NCI-H2227 treated with DMSO at 0.1 percent for 48 hours (cell line): Measurements from ENCODE around the gene ELP4.

Source experiments
- DNase-seq: peaks from one replicate; lab custom pipeline; 2025; lab: John Stamatoyannopoulos, UW

Gene ELP4

DNA sequence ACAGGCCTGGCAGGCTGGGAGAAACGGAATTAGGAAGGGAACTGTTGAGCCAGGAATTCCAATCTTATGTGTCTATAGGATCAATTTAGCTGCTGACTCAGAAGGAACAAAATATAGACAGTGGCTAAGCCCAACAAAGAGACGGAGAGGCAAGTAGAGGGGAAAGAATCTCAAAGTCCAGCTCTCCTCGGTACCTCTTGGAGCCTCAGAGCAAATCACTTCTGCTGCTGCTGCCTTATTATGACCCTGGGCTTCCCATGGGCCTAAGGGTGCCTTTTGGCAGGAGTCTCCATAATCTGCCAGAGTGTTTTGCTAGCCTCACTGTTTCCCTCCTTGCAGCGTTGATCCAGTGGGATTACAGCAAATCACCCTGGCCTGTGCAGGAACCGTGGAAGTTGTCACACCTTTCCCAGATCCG is 269.8 kb downstream of the ELP4 start:
- DNase-seq = no peak

DNA sequence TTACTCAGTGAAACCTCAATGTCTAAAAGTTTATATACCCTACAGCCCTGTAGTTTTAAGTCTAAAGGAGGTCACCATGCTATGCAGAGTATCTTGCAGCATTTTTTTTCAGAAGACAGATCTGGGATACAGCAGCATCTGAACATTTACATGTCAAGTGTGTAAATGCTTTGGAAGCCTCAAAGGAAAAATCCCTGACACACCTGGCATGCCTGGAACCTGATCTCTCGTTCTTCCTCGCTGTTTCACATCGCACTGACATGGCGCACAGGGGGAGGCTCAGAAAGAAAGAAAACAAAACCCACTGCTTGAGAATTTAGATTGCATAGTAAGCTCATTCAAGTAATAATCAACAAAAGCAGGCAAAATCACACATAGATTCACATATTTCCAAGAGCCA is 270.5 kb downstream of the ELP4 start:
- DNase-seq = no peak

DNA sequence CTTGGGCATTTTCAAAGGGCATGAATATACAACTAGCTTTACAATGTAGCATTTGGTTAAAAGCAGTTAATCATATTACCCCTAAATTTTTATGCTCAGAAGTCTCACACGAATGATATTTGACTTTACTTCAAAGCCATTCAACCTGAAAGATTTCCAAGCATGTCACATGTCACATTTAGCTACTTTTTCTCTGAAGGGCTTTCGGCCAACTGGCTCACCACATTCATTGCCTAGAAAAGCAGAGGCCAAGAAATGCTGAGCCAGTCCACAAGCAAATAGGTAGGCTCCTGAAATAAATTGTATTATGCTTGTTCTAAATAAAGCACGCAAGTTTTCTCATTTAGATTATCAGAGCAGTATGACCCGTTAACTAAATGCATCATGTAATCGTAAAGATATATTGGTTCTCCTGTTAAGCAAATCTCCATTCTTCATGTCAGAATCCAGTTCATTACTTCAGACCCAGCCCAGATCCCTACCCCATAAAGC is 271.0 kb downstream of the ELP4 start:
- DNase-seq = no peak

DNA sequence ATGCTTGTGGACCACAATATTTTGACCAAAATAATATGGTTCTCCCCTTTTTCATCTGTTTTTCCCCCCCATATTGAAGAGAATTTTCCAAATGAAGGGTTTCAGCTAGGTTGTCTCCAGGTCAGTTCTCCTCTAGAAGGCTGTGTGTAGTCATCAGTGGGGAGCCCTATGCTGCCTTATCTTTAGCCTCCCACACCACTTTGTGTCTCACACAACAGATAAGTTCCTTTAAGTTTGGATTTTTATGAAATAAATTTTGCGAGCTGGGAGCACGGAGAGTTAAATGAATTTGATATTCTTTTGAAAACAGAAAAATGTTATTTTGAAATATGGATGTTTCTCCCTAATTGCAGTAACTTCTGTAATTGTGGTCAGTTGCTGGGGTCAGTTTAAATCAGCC is 272.7 kb downstream of the ELP4 start:
- no peak for DNase-seq

DNA sequence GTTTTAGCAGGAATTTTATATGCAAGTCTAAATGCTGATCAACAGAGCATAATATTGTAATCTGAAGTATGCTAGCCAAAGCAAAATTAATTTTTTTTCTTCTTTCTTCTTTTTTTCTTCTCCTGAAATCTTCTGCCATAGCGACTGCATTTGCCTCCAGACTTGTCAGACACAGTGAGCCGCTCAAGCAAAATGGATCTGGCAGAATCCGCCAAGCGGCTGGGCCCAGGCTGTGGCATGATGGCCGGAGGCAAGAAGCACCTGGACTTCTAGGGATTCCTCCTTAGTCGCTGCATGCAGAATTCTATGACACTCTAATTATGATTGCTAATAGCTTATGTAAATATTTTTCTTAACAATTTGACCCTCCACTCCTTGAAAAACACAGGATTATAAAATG is 273.7 kb downstream of the ELP4 start:
- DNase-seq = peak; percentile 36

DNA sequence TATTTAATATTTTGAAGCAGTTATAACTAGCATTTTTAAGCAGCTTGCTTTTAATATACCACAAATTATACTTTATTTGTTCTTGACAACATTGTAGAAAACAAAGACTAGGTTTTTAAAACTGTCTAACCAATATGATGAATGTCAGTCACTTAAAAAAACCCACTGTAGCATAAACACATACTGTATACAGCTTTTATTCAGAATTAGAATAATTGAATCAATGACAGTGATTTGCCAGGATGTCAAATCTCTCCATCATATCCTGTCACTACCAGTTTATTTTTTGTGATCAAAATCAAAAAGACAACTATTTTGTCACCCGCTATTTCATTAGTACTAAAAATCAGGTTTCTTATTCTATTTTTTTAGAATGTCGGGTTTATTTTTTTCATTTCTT is 275.0 kb downstream of the ELP4 start:
- DNase-seq = no peak

DNA sequence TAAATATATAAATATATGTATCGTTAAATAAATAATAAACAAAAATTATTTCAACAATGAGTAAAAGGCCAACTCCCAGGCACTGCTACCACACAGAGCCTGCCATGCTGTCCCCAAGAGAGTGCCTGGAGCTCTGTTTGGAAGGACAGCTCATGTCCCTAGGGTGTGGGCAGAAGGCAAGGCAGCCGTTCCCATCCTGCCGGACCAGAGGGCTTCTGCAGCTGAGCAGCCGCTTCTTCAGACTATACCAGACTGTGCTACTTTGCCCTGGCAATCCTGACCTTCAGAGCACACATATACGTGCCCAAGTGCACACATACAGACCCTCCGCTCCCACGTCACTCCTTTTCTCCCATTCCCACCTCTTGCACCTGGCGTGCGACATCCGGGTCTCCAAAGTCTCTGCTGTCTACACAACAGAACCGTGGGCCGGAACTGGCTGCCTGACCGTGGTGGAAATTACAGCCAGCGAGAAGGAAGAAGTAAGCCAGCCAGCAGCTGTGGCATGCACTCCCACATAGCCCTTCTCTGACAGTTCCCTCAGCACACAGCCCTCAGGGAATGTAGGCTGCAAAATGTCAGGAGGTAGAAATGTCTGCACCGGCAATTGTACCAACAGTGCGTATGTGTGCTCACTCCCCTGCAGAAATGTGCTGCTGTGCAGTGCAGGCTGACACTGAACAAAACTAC is 277.6 kb downstream of the ELP4 start:
- DNase-seq = no peak

DNA sequence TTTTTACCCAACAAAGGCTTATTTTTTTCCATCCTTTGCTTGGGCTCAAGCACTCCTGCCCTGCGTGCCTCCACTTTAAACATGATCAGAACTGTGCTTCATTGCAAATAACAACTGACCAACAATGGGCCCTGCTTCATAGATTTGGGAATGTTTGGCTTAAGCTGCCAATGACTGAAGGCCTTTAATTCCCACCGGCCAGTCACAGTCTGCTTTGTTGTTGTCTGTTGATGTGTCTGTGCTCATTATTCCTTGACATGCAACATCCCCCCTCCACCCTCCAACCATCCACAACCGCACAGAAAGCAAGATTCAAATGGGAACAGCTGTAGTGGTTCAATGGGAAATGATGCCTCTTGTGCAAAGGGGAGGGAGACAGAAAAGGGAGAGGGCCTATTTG is 278.5 kb downstream of the ELP4 start:
- DNase-seq = peak; percentile 28

DNA sequence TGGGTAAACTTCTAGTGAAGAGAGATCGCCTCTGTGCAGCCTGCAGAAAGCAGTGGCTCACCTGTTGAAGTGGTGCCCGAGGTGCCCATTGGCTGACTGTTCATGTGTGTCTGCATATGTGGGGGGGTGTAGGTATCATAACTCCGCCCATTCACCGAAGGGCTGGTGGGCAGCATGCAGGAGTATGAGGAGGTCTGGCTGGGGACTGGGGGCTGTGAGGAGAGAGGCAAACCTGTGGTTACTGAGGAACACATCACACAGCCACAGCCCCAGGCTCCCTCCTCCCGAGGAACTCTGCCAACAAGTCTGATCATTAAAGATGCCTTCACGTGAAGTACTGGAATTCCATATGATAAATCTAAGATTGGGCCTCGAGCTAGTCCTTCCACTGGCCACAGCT is 281.1 kb downstream of the ELP4 start:
- no peak for DNase-seq

DNA sequence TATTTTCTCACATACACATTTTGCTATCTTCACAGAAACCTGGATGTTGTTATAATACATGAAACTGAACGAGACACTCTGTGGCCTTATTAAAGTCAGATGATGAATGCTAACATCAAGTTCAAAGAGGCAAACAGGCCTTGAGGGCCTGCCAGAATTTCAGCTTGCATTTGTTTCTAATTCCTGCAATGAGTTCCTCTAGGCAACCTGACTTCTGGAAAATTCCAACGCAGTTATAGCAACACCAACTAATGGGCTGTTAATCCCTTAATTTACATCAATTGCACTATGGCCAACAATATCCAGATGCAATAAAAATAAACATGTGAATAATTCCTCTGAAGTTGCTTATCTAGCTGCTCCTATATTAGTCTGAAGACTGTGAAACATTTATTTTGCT is 282.5 kb downstream of the ELP4 start:
- no peak for DNase-seq

DNA sequence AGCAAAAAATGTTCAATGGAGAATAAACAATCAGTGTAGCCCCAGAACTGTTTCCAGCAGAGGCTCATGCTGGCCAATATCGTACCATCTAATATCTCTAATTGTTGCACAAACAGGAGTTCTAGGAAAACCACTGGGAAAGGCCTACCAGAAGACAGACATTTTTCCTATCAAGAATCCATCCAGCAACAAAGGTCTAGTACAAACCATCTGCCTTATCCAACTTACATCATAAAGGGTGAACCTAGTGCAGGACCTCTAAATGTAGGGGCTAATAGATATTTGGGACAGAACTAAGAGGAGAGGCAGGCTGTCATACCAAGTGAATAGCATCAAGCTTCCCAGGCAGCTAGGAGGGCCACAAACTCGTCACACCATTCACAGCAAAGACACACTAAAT is 282.9 kb downstream of the ELP4 start:
- DNase-seq = no peak

DNA sequence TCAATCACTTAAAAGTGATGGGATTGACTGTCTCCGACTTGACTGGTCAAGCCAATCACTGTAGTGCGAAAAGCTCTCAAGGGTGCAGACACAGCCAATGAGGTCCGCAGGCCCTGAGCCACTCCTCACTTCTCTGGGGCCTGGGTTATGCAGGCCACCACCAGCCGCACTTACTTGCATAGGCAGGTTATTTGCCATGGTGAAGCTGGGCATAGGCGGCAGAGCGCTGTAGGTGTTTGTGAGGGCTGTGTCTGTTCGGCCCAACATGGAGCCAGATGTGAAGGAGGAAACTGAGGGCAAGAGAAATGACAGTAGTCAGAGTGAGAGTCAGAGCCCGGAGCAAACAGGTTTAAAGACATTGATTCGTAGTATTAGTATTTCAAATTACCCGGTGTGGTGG is 283.7 kb downstream of the ELP4 start:
- no peak for DNase-seq

DNA sequence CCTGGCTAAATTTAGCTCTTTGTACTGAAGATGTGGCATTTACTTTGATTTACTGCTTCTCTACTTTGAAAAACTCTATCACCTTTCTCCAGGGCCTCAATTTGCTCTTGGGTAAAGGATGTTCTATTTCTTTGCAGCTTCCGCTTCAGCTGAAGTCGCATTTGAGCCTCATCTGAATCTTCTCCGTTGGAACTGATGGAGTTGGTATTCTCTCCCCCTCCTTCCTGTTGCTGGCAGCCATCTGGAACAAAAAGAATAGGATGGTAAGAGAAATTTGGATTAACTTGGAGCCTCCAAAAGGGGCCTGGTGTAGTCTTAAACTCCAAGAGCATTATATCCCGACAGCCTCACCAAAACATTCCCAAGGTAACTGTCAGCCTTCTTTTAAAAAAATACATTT is 285.0 kb downstream of the ELP4 start:
- DNase-seq = no peak

DNA sequence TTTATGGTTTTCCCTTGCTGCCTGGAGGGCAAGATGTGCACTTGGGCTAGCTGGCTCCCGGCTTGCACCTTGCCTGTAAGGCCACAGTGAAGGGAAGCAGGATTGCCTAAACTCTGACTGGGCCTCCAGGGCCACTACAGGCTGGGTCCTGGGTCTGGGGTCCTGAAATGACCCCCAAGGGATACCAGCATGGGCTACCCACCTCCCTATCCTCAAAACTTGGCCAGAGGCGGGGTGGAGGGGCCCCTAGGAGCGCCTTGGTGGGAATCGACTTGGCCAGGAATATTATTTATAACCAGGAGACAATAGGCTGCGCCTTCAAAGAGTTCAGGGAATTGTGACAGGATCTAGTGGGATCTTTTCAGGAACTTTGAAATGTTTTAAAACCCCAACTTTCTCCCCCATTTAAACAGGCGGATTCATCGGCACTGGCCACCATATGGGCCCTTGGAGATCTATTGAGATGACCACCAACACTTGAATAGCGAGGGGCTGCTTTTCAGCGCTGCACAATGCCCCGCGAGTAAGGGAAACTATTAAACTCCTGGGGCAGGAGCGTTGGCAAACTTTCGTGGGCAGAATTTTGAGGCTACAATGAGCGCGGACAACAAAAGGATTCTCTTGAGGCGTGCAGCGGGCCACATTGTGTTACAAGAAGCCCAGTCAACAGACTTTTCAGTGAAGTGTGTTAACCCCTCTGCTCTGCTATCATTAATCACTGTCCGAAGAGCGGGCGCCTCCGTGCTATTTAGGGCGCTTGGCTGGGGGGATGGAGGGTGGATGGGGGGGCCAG is 286.3 kb downstream of the ELP4 start:
- no peak for DNase-seq

DNA sequence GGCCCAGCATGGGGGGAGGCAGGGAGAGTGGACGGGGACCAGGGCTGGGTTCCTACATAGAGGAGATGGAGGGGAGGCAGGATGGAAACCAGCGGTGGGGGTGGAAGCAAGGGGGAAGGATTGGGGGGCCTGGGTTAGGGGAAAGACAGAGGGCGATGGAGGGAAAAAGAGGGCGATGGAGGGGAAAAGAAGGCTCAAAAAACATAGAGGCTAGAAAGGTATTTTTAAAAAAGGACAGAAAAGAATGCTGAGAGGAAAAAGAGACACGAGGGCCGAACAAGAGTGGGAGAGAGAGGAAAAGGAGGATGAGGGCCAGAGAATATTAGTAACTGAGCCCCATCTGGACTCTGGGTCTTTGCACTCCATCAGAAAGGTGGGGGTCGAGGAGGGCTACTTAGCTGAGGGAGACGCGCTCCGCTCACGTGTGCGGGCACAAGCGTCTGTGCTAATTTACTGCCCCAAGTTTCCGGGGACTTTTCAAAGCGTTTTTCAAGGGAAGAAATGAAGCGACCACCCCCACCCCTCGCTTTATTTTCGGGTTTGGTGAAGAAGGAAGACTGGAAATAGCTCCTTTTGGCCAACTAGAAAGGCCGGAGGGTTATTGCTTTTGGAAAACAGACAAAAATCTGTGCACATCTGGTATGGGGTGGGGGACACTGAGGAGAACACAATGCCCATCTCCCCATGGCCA is 287.1 kb downstream of the ELP4 start:
- DNase-seq = no peak

DNA sequence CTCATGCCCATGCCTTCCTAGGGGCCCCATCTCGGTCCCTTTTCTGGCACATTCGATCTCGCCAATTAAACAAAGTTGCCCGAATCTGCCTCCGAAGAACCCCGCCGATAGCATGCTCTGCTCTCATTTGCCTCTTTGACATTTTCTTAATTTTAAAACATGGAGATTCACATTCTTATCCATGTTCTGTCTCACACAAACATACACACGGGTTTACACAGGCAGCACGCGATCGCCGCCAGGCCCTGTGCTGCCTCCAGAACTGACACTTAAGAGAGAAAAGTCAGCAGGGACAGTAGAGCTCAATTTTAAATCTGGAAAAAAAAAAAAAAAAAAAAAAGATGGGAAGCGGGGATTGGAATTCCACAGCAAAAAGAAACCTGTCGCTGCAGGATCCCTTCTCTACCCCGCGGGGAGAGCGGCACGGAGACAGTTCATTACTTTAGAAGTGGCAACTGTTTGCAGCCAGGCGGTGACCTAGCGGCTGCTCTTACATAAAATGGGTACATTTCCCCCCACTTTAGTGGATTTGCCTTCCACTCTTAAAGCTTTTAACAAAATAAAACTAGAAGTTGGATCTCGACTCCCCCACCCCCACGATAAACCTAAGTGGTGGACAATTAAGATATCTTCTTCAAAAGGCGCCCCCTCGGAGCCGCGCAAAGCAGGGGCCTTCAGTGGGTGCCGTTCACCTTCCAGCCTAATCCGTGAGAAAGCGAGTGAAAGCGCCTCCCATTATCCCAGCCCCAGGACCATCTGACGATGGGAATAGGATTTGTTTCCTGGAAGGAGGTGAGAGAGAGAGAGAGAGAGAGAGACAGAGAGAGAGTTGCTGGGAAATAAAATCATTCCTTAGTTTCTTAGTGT is 287.9 kb downstream of the ELP4 start:
- DNase-seq = no peak

DNA sequence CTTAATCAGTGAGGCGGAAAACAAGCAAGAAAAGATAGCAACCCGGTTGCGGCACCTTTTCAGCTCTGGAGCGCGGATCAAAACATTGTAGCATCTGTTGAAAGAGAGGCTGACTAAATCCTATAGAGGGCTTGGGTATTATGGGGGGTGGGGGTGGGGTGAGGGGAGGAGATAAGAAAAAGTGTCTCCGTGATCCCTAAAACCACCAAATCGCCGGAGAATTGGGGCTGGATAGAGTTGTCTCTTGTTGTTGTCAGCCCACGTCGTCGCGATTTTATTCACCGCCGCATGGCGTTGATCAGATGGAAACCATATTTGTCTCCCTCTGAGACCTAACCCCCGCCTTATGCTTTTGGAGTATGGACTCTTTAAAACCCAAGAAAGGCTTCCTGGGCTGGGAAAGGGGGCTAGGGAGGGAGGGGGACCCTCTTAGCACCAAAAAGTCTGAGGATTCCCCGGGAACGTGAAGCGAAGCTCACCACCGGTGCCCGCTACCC is 288.5 kb downstream of the ELP4 start:
- DNase-seq = no peak

DNA sequence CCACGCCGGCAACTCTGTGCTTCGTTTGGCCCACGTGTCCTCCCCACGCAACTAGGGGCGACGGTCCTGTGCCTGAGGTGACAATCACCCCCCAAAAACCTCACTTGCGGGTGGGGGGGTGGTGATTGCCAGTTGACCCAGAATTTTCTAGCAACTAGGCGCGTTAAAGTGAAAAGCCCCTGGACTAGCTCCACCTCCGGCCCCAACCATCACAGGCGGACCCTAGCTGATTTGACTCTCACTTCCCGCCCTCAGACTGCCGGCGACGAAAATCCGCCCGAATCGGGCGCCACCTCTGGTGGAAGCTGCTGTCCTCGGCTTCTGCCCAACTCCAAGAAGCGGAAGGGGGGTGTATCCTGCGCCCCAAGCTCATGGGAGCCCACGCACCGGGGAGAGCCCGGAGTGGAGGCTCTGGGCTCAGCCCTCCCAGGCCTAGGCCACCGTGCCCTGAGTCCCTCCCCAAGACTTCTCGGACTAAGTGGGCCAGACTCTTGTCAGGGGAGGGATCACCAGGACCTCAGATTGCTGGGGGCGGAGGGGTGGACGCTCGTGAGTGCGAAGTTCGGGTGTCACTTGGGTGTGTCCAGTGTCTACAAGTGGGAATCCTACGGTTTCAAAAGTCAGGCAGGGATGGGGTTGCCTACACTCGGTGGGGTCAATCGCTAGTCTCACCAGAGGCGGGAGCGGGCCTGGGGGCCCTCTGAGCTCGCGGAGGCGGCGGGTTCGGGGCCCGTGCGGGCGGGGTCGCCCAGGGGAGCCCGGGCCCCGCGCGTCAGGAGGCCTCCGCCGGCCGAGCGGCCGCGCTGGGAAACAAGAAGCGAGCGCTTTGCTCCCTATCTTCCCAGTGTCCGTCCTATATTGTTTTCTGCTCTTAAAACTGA is 289.2 kb downstream of the ELP4 start:
- DNase-seq = no peak

DNA sequence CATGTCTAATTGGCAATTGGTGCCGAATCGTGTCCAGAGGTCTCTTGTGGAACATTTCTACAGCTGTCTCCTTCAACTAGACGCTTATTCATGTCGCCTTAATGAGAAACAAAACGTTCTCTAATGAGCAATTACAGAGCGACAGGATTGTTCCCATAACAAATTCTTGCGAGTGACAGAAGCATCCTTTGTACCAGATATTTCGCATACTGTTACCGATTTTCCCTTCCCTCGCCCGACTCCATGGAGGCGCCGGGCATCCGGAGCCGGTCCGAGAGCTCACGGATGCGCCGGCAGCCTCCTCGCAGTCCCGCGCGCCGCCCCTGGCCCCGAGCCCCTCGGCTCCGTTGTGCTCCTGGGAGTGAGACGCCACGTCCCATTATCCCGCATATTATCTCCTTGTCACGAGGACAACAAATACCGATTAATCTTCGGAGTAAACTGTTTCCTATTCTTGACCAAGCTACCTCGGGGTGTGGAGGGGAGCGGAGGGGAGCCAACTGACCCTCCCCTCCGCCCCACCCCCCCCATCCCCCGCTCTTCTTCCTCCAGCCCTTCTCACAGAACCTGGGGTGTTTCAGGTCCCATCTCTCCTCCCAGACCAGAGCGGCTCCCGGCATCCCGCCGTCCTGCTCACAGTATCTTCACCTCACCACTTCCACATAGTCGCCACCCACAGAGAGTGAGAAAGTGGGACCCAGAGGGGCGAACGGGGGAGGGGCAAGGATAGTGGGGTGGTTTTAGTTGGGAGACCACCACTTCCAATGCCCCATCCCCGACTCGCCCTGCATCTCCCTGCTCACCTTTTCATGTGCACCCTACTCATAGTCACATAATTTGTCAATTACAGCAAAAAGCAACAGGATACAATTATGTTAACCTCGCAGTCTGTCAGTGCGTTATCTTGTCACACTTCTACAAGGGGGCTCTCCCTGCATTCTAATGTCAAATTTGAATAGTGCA is 290.1 kb downstream of the ELP4 start:
- DNase-seq = no peak
